HEK293T (cell line): ENCODE measurements around the gene CBFA2T3.

Source experiments
- BHLHE40 ChIP-seq: fragments of 450-650 bp; IDR thresholded peaks from 2 replicates; pipeline ENCODE4 v1.6.1; 2016; ENCODE audit warnings: mild to moderate bottlenecking, moderate library complexity, borderline replicate concordance
- FOXA1 ChIP-seq: fragments of 450-650 bp; IDR thresholded peaks from 2 replicates; pipeline ENCODE4 v1.6.1; 2016; ENCODE audit warnings: mild to moderate bottlenecking
- HDGF ChIP-seq: fragments of 450-650 bp; IDR thresholded peaks from 2 replicates; pipeline ENCODE4 v1.6.1; 2017; ENCODE audit warnings: antibody characterized with exemption, borderline replicate concordance
- L3MBTL2 ChIP-seq: fragments of 450-650 bp; conservative IDR thresholded peaks from 2 replicates; pipeline ENCODE4 v1.6.1; 2016; ENCODE audit warnings: mild to moderate bottlenecking
- NFRKB ChIP-seq: fragments of 450-650 bp; IDR thresholded peaks from 2 replicates; pipeline ENCODE4 v1.6.1; 2016; ENCODE audit warnings: mild to moderate bottlenecking, moderate library complexity
- SP1 ChIP-seq: fragments of 450-650 bp; IDR thresholded peaks from 2 replicates; pipeline ENCODE4 v1.6.1; 2017
- SUZ12 ChIP-seq: fragments of 450-650 bp; IDR thresholded peaks from 2 replicates; pipeline ENCODE4 v1.6.1; 2016; ENCODE audit warnings: mild to moderate bottlenecking
- TARDBP ChIP-seq: fragments of 450-650 bp; IDR thresholded peaks from 2 replicates; pipeline ENCODE4 v1.6.1; 2016
- ZNF384 ChIP-seq: fragments of 450-650 bp; IDR thresholded peaks from 2 replicates; pipeline ENCODE4 v1.6.1; 2016

- TF ChIP-seq NFRKB: no peak
- no peak for TF ChIP-seq L3MBTL2
- no peak for TF ChIP-seq HDGF
- TF ChIP-seq TARDBP: no peak
- TF ChIP-seq ZNF384: no peak
- TF ChIP-seq SP1: no peak
- no peak for TF ChIP-seq BHLHE40
- no peak for TF ChIP-seq FOXA1
- TF ChIP-seq SUZ12: no peak
Observed at GRCh38 chr16:88939245-88939971, 37.6 kb downstream of the CBFA2T3 start.
